Upper lobe of left lung (tissue), 4 donors: ENCODE data around the gene ARHGEF17.

ENCODE experiments used
- EP300 ChIP-seq, 4 donors: sonication (generic); formaldehyde crosslinking; IDR thresholded peaks; one replicate each; pipeline ENCODE4 v1.5.1; 2017; ENCODE audit warnings: antibody characterized with exemption in 4 of 4, control low read depth in 2 of 4
- POLR2A ChIP-seq, 4 donors: fragments of 450-650 bp; IDR thresholded peaks; one replicate each; pipeline ENCODE4 v1.5.1; 2016 to 2017; ENCODE audit warnings: antibody characterized with exemption in 4 of 4, mild to moderate bottlenecking in 2 of 4
- POLR2AphosphoS5 ChIP-seq, 2 donors: sonication (generic); formaldehyde crosslinking; IDR thresholded peaks; one replicate each; pipeline ENCODE4 v1.5.1; 2017; ENCODE audit warnings: antibody characterized with exemption in 2 of 2
- TF ChIP-seq, protein P1 (sequence below), 6 experiments: fragments of 450-650 bp in 4 of 6; fragments of 200-600 bp in 2 of 6; sonication (generic) in 2 of 6; IDR thresholded peaks; one replicate each; pipeline ENCODE4 v1.5.1; 2016 to 2019; ENCODE audit warnings: antibody characterized with exemption in 6 of 6

- TF ChIP-seq, protein P1, sequence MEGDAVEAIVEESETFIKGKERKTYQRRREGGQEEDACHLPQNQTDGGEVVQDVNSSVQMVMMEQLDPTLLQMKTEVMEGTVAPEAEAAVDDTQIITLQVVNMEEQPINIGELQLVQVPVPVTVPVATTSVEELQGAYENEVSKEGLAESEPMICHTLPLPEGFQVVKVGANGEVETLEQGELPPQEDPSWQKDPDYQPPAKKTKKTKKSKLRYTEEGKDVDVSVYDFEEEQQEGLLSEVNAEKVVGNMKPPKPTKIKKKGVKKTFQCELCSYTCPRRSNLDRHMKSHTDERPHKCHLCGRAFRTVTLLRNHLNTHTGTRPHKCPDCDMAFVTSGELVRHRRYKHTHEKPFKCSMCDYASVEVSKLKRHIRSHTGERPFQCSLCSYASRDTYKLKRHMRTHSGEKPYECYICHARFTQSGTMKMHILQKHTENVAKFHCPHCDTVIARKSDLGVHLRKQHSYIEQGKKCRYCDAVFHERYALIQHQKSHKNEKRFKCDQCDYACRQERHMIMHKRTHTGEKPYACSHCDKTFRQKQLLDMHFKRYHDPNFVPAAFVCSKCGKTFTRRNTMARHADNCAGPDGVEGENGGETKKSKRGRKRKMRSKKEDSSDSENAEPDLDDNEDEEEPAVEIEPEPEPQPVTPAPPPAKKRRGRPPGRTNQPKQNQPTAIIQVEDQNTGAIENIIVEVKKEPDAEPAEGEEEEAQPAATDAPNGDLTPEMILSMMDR (IDR thresholded peaks at IDR 0.05) = peak; percentile 38 to 78 (median 59)
- TF ChIP-seq POLR2A (IDR thresholded peaks at IDR 0.05) (no peak), EP300 (IDR thresholded peaks at IDR 0.05) (no peak), POLR2AphosphoS5 (IDR thresholded peaks at IDR 0.05) (no peak)
Measured at GRCh38 chr11:73404048-73404447, 96.0 kb downstream of the ARHGEF17 start.
